OCI-LY3 (cell line): ENCODE measurements around the gene NUDT8.

Experiments
- H2AFZ ChIP-seq: fragments of 200-600, 300-600 bp; shearing (Covaris generic); 2 replicates; pipeline ENCODE4 v1.6.0; 2014; ENCODE audit warnings: antibody characterized with exemption, low read depth, low read length
- H3K27ac ChIP-seq: fragments of 200-600, 300-600 bp; sonication (generic); 2 replicates; pipeline ENCODE4 v1.5.1; 2014; ENCODE audit warnings: mild to moderate bottlenecking, low read length, moderate library complexity, mixed read lengths
- H3K27me3 ChIP-seq: fragments of 200-600, 300-600 bp; sonication (generic); 2 replicates; pipeline ENCODE4 v1.6.1; 2014; ENCODE audit warnings: low read depth, low read length, mixed read lengths
- H3K36me3 ChIP-seq: fragments of 200-600, 300-600 bp; sonication (generic); replicated peaks from 2 replicates; pipeline ENCODE3; 2014; ENCODE audit warnings: low read depth, low read length, mixed read lengths
- H3K4me1 ChIP-seq: fragments of 300-600, 200-600 bp; sonication (generic); 2 replicates; pipeline ENCODE4 v1.6.1; 2014; ENCODE audit warnings: low read length, mixed read lengths
- H3K4me2 ChIP-seq: fragments of 200-600, 300-600 bp; sonication (generic); 2 replicates; pipeline ENCODE4 v1.6.1; 2014; ENCODE audit warnings: low read length, mixed read lengths
- H3K4me3 ChIP-seq: fragments of 300-600, 200-600 bp; sonication (generic); 2 replicates; pipeline ENCODE4 v1.5.1; 2014; ENCODE audit warnings: antibody characterized with exemption, mild to moderate bottlenecking, low read length, moderate library complexity
- H3K79me2 ChIP-seq: fragments of 300-600, 200-600 bp; shearing (Covaris generic); 2 replicates; pipeline ENCODE4 v1.6.1; 2014; ENCODE audit warnings: mild to moderate bottlenecking, low read length, mixed read lengths
- H3K9ac ChIP-seq: fragments of 300-600, 200-600 bp; shearing (Covaris generic); 2 replicates; pipeline ENCODE4 v1.6.0; 2014; ENCODE audit warnings: mild to moderate bottlenecking, low read length, moderate library complexity
- H3K9me3 ChIP-seq: fragments of 200-600, 300-600 bp; shearing (Covaris generic); 2 replicates; pipeline ENCODE4 v1.6.1; 2014; ENCODE audit warnings: low read length, mixed read lengths; ENCODE audit not compliant: insufficient read depth
- H4K20me1 ChIP-seq: fragments of 200-600, 300-600 bp; sonication (generic); 2 replicates; pipeline ENCODE4 v1.6.1; 2016; ENCODE audit warnings: low read length, mixed read lengths; ENCODE audit not compliant: insufficient read depth
- EZH2phosphoT487 ChIP-seq: fragments of 200-600 bp; shearing (Covaris generic); IDR thresholded peaks from 2 replicates; pipeline ENCODE4 v1.6.1; 2018; ENCODE audit warnings: antibody characterized with exemption, mixed run types, low read depth
- TF ChIP-seq, protein P1 (sequence below): fragments of 200-600, 300-600 bp; sonication (generic); IDR thresholded peaks from 2 replicates; pipeline ENCODE4 v1.5.1; 2014; ENCODE audit warnings: antibody characterized with exemption, low read length, low read depth

Gene NUDT8

DNA sequence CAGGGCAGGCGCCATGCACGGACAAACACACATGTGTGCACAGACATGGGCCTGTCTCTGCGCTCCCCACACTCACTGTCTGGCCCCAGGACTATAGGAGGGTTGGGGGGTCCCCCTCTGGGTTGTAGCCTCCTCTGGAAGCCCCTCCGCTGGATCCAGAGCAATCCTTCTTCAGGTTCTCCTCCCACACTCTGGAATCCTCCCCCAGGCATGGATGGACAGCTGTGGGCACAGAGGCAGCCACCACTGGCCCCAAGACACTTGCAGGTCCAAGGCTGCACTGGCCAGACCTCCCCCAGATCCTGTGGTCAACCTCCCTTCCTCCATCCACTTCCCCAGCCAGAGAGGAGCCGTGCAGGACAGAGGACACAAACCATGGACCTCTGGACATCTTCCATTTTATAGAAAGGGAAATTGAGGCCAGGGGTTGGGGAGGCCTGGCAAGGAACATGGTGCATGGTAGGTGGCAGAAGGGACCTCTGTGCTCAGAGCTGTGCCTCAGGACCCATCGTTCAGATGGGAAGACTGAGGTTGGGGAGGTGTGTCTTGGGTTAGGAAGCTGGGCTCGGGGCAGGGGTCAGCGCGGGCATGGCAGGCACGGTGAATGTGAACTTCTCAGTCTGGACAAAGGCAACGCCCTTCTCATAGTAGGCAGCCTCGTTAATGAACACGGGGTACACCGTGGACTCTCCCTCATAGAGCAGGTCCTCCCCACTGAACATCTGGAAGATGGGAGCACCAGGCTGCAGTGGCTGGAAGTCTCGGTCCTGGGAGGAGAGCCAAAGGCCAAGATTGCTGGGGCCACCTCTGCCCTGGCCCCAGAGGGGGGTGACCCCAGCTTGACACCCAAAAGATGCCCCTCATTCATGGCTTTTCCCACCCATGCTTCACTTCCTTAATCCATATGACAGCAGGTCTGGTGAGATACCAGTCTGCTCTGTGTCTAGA is 12.7 kb upstream of the NUDT8 start:
- peaks cover 18% of the 10 kb centered on the region for H3K4me1 ChIP-seq
- no peak overlapping the region for H2AFZ ChIP-seq
- no peaks in the 10 kb centered on the region for H3K79me2 ChIP-seq
- peaks cover 13% of the 10 kb centered on the region for H3K27me3 ChIP-seq
- no peaks in the 10 kb centered on the region for H3K36me3 ChIP-seq
- no peak overlapping the region for H3K4me2 ChIP-seq
- TF ChIP-seq, protein P1, sequence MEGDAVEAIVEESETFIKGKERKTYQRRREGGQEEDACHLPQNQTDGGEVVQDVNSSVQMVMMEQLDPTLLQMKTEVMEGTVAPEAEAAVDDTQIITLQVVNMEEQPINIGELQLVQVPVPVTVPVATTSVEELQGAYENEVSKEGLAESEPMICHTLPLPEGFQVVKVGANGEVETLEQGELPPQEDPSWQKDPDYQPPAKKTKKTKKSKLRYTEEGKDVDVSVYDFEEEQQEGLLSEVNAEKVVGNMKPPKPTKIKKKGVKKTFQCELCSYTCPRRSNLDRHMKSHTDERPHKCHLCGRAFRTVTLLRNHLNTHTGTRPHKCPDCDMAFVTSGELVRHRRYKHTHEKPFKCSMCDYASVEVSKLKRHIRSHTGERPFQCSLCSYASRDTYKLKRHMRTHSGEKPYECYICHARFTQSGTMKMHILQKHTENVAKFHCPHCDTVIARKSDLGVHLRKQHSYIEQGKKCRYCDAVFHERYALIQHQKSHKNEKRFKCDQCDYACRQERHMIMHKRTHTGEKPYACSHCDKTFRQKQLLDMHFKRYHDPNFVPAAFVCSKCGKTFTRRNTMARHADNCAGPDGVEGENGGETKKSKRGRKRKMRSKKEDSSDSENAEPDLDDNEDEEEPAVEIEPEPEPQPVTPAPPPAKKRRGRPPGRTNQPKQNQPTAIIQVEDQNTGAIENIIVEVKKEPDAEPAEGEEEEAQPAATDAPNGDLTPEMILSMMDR, result no peak
- no peak overlapping the region for H3K4me3 ChIP-seq
- no peaks in the 10 kb centered on the region for H3K9me3 ChIP-seq
- H3K9ac ChIP-seq, result no peak overlapping the region
- no peak overlapping the region for H3K27ac ChIP-seq
- H4K20me1 ChIP-seq, result no peaks in the 10 kb centered on the region

DNA sequence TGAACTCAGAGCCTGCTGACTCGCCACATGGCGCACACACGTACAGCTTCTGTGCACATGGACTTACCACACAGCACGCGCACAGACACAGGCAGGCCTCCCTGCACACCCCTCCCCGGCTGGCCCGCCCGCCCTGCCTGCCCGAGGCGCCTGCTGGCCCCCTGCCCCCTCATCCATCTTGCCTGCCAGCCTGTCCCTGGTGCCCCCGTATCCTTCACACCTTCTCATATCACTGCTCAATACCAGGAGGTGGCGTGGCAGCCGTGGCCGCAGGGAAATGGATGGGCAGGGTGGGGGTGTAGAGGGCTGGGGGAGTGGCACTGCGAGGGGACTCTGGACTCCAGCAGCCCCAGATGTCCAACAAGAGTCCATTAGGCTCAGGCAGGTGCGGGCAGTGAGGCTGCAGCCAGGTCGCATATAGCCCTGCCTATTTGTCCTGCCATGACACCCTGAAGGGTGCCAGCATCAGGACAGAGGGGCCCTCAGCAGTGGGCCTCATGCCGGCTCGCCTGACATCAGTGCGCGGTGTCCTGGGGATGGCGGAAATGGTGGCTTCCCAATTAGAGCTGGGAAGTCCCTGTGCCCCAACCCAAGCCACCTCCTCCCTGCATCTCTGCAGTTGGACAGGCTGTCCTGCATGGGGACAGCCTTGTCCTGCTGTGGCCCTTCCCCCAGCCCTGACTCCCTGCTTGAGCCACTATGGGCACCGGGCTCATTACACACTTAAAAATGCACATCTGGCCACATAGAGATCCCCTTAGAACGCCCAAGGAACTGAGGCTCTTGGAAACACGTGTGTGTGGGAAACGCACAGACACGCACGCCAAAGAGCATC is 11.8 kb upstream of the NUDT8 start:
- no peaks in the 10 kb centered on the region for H3K79me2 ChIP-seq

DNA sequence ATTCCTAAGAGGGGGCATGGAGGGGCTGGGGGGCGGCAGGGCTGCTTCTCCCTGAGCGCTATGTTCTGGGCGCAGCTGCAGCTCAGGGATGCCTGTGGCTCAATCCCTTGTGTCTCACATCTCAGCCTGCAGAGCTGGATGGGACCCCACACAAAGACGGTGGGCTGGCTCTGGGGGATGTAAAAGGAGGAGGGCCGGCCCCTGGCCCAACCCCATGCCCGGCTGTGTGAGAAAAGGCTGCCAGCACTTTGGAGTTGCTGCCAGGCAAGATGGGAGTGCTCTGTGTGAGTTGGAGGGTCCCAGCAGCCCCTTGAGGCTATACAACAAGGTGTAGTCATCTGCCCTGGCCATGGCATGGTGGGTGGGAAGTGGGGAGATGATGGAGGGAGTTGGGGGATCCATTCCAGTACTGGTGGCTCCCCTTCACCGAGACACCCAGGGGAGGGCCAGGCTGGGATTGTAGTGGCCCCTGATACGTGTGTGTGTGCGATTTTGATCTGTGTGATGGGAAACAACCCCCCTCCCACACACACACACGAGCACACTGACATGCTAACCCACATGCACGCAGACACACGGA is 11.1 kb upstream of the NUDT8 start:
- TF ChIP-seq EZH2phosphoT487, result no peak
- TF ChIP-seq, protein P1, result no peak

More for the DNA sequence above, 11.8 kb upstream of the NUDT8 start:
- no peak overlapping the region for H3K27ac ChIP-seq
- peaks cover 6% of the 10 kb centered on the region; the same call in 1 of the 2 replicates for H3K27me3 ChIP-seq
- no peak overlapping the region for H2AFZ ChIP-seq
- H3K9me3 ChIP-seq, result no peaks in the 10 kb centered on the region
- H3K4me1 ChIP-seq, result peaks cover 9% of the 10 kb centered on the region
- no peak overlapping the region for H3K9ac ChIP-seq
- no peaks in the 10 kb centered on the region for H4K20me1 ChIP-seq
- no peaks in the 10 kb centered on the region for H3K36me3 ChIP-seq
- no peak overlapping the region for H3K4me3 ChIP-seq
- H3K4me2 ChIP-seq, result no peak overlapping the region
- no peak for TF ChIP-seq EZH2phosphoT487
- TF ChIP-seq, protein P1, result no peak

More for the DNA sequence above, 11.1 kb upstream of the NUDT8 start:
- Histone ChIP-seq H3K4me1 (peaks cover 2% of the 10 kb centered on the region; the same call in 1 of the 2 replicates), H3K4me2 (no peak overlapping the region), H3K9ac (no peak overlapping the region), H4K20me1 (no peaks in the 10 kb centered on the region), H3K4me3 (no peak overlapping the region), H3K27me3 (0 out of 2 replicates have a peak, but pooled peaks cover 5% of the 10 kb centered on the region), H2AFZ (no peak overlapping the region), H3K27ac (no peak overlapping the region), H3K79me2 (no peaks in the 10 kb centered on the region), H3K36me3 (no peaks in the 10 kb centered on the region), H3K9me3 (no peaks in the 10 kb centered on the region)
